ENCODE data around the gene TCF15.

Gene TCF15

DNA sequence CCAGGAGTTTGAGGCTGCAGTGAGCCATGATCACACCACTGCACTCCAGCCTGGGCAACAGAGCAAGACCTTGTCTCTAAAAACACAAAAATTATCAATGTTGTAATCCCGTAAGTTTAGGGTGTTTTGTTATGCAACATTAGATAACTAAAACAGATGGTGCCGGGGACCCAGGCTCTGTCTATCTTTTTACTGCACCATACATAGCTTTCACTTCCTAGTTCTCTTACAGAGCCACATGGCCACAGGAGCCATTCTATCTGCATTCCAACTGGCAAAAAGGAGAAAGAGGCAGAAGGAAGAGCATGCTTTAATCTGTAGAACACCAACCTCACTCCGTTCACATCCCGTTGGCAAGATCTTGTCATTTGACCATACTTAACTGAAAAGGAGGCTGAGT lies 5.4 kb upstream of the TCF15 start:
- DNase-seq (ENCODE audit: low read depth in 1 of 2, low spot score in 1 of 2) = no peak

DNA sequence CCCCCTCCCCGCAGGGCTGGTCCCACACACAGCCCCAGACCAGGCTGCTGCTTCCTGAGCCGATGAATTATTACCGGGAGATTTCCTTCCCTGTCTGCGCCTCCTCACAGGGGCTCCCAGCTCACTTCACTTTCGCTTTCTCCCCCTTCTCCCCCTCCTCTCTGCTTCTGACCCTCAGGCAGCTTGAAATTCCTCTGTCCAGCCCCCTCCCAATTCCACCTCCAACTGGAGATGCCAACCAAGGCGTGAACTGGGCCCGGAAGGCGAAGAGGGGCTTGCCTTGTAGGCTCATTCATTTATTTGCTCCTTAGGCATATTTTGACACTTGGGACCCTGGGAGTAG lies 1.7 kb upstream of the TCF15 start:
- DNase-seq (ENCODE audit: low read depth in 1 of 2, low spot score in 1 of 2) = no peak

DNA sequence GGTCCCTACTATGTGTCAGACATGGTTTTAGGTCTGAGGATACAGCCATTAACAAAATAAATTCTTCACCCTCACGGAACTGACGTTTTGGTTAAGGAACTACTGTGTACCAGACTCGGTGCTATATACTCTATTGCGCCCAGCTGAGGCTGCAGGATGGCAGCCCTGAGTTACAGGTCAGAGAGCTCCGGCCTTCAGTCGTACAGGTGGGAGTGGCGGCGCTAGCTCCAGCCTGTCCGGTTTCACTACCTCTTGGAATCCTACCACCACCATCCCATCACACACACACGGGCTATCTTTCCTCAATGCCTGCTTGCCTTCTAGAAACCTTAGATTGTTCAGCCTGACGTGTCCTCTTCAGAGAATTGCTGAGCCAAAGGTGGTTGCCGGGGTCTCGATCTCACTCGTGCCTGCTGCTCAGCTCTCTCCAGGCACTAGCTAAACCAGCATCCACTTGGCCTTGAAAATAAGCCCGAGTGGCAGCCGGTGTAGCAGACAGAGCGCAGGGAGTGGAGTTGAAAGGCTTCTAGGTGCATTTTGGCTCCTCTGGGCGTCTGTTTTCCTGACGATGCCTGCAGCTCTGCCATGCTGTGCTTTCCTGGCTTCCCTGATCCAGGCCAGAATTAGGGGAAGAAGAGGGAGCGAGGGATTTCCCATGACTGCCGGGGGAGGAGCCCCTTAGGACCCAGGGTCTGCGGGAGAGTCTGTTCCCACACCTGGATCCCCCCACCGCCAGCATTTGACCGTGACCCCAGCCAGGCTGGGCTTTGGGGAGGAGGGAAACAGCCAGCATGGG lies 1.1 kb upstream of the TCF15 start:
- DNase-seq (ENCODE audit: low read depth in 1 of 2, low spot score in 1 of 2) = no peak

DNA sequence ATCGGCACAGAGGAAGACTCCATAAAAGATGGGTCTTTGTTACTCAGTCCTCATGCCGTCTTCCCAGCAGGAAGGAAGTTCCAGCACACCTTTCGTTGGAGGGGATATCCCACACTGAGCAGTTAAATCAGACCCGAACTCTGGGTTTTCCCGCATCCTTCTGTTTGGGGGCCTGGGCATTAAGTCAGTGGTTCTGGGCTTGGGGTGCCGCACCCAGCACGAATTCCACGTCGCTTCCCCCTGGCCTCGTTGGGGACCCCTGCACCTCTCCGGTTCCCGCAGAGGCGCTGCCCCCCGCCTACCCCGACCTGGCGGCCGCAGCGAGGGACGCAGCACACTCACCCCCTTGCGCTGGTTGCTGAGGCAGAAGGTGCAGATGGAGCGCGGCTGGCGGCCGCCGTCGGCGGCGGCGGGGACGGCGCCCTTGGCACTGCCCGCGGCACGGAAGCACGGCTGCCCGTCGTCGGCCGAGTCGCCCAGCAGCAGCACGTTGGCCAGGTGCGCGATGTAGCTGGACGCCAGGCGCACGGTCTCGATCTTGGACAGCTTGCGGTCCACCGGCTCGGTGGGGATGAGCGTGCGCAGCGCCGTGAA lies 641 bp downstream of the TCF15 start:
- DNase-seq (ENCODE audit: low read depth in 1 of 2, low spot score in 1 of 2) = no peak

DNA sequence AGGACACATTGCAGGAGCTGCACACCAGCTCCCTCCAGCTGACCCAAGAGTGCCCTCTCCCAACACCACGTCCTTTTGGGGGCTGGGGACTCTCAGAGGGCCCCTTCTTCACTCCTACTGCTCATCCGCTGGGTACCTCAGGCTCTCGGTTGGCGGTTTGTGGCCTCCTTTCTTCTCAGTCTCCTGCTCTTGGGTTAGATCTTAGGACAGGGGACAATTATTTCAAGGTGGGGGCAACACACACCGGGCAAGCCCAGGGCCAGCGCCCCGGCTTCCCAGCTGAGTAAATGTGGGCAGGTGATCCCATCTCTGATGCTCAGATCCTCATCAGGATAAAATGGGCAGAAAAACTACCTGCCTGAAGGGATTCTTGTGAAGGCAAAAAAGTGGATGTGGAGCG lies 1.1 kb downstream of the TCF15 start:
- DNase-seq (ENCODE audit: low read depth in 1 of 2, low spot score in 1 of 2) = no peak

DNA sequence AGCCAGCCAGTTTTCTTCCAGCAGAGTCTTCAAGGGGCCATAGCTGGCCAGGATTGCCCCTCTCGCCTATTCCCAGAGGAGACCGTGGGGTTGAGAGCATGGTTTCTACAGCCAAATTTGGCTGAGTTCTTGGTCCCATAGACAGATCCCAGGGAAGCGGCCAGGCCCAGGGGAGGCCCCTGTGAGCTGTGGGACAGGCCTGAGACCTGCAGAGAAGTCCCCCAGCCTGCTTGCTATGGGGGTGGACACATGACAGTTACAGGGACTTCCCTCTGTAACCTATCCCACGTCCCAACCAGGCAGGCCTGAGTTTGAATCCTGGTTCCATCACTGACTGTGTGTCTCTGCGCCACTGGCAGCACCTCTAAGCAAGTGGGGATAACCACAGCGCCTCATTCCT lies 2.6 kb downstream of the TCF15 start:
- no peak for DNase-seq (ENCODE audit: low read depth in 1 of 2, low spot score in 1 of 2)

DNA sequence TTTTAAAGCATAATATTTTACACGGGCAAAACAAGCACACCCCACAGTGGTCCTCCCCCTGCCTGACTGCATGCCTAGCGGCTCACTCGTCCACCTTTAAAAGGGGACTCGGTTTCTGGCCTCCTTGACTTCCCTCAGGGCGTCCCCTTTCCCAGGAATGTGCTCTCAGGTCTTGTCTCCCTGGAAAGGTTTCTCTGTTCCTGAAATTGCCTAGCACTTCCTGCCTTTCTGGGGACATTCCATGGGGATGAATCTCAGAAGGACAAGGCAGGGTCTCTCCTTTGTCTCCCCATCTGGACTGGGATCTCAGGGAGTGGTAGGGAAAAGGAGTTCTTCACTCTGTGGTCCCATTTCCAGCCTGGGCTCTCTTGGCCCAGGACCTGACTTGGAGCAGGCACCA lies 4.9 kb downstream of the TCF15 start:
- DNase-seq (ENCODE audit: low read depth in 1 of 2, low spot score in 1 of 2) = no peak

DNA sequence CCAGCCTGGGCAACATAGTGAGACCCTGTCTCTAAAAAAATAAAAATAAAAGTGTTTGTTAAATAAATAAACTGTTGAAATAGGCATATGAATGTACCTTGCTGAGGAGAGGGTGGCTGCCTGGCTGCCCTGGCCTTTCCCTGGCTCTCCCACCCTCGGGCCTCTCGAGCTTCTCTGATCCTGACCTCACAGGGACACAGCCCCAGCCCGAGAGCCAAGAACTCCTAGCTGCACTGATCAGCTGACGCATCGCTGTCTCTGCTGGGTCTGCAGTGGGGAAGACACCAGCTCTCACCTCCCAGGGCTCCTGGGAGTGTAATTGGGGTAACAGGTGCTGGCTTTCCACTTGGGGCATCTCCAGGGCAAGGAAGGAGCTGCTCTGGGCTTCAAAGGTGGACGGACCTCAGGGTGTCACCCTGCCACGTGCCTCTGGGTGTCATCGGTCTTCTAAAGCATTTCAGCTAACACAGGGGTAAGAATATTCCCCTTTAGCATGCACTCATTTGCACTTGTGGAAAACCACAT lies 6.9 kb downstream of the TCF15 start:
- no peak for DNase-seq (ENCODE audit: low read depth in 1 of 2, low spot score in 1 of 2)

DNA sequence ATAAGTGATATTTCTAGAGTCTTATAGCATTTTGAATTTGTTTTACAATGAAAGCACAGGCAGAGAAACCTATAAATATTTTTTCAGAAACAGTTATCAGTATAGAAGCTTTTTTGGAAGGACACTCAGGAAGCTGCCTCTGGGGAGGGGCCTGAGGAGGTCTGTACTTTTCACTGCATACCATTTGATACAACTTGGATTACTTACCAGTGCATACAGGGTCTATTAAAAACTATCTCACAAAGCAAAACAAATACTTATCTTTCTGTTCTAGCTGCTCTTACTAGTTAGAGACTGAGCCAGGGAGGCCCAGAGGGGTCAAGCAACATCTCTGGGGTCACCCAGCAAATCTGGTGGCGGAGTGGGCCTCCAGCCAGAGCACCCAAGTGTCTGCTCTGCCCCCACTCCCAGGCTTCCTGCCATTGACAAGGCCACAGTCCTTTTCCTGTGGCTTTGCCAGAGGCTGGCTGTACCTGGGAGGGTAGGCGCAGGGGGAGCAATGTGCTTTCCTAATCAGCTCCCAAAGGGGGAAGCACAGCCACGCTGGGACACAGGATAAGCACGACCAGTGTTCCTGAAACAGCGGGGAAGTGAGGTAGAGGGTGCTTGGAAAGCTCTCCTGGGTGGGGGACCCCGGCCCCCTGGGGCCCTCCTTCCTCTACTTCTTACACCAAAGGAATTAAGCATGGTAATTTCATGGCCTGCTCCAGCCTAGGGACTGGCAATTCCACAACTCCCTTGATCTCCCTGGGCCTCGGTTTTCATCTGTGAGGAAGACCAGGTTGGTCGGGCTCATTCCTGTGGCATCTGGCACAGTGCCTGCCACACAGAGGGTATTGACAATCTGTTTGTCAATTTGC lies 7.8 kb downstream of the TCF15 start:
- DNase-seq (ENCODE audit: low read depth in 1 of 2, low spot score in 1 of 2) = no peak

DNA sequence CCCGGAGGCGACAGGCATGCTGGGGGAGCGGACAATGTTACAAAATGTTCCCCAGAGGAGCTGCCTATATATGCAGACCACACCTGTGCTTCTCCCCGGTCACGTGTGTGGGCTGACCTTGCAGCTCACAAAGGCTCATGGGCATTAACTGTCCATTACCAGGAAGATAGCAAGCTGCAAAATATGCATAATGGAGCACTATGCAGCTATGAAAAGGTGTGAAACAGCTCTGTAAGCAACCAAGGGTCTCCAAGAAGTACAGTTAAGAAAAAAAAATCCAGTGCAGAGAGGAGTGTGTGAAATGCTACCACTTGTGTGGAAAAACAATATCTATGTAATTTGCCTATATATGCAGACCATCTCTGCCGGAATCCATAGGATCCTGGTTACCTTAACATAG lies 9.4 kb downstream of the TCF15 start:
- no peak for DNase-seq (ENCODE audit: low read depth in 1 of 2, low spot score in 1 of 2)

DNA sequence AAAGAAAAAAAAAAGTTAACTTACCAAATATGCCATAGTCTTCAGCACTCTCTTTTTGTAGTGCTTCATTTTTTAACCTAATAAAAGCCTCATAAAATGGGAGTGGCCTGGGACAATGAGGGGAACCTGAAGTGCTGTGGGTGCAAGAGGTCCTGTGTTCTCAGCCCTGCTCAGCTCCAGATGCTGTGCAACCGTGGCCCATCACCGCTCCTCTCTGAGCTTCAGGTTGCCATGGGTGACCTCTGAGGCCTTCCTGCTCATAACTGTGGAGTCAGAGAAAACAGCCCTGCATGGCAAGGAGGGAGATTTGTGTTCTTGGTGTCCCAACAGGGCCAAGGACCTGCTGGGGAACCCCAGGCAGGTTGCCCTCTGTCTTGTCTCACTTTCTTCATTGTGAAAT lies 10.0 kb downstream of the TCF15 start:
- DNase-seq (ENCODE audit: low read depth in 1 of 2, low spot score in 1 of 2) = no peak

DNA sequence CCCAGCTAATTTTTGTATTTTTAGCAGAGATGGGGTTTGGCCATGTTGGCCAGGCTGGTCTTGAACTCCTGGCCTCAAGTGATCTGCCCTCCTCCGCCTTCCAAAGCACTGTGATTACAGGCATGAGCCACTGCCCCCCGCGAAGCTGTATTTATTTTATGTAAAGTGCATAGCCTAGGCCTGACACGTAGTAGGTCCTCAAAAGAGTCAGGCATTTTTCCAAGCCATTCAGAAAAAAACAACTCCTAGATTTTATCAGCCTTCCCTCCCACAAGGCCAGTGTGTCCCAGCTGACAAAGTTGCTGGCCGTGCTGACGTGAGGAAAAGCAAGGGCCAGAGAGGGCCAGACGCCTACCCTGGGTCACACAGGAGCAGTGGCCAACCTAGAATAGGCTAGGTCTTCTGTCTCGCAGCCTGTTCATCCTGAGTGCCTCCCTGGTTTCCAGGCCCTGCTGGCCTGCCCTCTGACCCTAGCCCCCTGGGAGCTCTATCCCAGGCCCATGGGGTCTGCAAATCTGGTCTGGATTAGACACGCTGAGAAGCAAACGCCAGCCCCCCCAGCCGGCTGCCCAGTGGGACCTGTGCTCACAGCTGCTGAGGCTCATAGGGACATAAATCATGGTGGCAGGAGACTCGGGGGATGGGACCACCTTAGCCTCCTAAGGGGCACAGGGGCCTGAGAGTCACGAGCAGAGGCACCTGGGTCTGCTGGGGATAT lies 11.8 kb downstream of the TCF15 start:
- DNase-seq (ENCODE audit: low read depth in 1 of 2, low spot score in 1 of 2) = no peak

DNA sequence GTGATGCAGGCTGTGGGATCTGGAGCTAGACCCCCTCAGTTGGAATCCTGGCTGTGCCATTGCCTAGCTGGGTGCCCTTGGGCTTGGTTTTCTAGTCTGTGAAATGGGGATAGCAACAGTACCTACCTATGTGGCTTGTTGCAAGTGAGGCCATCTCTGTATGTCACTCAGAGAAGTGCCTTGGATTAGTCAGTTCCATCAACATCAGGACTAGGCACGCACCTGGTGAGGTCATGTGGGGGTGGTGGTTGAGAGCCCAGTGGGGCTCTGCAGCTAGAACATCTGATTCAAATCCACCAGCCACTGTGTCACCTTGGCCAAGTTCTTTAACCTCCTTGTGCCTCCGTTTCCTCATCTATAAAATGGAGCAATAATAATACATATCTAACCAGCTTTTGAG lies 12.5 kb downstream of the TCF15 start:
- DNase-seq (ENCODE audit: low read depth in 1 of 2, low spot score in 1 of 2) = no peak

DNA sequence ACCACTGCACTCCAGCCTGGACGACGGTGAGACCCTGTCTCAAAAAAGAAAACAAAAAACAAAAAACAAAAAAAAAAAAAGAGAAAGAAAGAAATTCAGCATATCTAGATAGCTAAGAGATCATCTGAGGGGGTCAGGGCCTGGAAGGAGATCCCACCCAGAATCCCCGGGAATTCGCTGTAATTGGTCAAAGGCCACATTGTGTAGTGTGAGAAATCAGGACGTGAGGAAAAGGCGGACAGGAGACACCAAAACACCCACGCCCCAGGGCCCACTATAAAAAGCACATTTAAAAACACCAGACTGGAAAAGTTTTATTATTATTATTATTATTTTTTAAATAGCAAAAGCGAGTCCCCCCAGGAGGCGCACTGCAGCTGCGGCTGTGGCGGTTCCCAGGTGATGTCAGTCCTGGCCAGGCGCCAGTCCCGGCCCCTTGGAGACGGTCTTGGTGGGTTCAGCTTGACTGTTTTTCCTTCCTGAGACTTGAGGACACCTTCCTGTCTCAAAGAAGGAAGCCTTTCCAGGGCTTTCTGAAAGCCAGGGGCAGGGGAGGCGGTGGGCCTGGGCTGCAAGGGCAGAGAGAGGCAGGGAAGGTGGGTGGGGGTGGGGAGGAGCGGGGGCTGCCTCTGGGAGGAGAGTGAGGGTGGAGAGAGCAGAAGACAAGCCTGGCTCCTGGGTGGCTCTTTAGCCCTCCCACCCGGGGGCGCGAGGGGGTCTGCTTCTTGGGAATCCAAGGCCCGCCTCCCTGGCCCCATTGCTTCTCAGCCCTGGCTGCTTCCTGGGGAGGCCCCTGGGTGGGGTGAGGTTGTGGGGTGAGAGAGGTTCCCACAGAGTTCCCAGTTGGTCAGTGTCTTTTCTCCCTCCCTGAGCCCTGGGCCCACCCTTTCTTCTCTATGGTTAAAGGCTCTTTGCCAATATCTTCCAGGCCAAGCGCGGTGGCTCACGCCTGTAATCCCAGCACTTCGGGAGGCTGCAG lies 14.5 kb downstream of the TCF15 start:
- DNase-seq (ENCODE audit: low read depth in 1 of 2, low spot score in 1 of 2) = no peak

DNA sequence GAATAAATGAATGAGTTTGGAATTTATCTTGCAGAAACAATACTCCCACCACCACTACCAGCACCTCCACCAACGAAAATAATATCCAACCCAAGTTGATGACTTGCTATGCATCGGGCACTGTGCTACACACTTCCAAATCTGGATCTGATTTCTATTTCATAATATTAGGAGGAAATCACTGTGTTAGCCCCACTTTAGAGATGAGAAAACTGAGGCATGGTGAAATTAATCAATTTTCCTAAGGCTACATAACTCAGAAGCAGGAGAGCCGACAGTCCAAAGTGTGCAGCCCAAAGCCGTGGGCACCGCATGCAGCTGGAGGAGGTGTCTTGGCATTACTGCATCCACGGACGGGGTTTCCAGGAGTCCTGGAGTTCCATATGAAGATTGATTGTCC lies 17.6 kb downstream of the TCF15 start:
- no peak for DNase-seq (ENCODE audit: low read depth in 1 of 2, low spot score in 1 of 2)

DNA sequence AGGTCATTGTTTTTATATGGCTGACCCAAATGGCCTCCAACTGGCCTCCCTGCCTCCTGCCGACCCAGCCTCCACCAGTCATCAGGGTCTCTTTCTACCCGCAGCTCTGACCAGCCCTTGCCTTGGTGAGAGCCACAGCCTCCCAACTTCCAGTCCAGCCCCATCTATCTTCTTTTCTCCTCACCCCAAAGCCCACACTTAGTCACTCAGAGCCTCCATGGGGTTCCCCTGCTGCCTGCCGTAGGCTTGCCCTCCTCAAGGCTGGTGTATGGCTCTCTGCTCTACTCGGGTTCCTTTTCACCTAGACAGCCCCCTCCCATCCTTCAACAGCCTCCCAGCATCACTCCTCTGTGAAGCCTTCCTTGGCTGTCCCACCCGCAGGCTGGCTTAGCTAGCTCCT lies 18.2 kb downstream of the TCF15 start:
- DNase-seq (ENCODE audit: low read depth in 1 of 2, low spot score in 1 of 2) = no peak

DNA sequence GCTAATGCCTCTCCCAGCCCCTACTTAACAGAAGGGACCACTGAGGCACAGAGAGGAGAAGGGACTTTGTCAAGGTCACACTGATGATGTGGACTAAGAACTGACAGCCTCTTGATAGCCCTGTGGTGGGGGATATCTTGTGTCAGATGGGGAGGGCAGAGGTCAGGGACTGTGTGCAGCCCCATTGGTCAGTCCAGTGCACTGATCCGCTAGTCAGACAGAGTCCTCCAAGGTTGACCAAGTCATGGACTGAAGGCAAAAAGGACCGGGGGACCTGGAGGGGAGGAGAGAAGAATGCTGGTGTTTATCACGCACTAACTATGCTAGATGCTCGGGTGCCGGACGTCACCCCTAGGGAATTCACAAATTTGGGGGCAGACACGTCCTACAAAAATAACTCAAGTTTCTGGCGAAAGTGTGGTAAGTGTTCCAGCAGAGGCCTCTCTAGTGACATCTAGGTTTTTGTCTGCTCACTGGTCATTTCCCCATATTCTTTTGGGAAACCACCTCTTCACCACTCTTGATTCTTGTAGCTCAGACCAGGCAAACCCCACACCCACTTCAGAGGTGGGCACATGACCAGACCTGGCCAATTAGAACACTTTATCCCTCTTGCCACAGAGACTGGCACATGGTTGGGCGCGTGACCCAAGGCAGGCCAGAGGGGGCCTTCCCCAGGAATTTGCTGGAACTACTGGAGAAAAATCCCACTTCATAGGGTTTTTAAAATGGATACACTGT lies 21.0 kb downstream of the TCF15 start:
- DNase-seq (ENCODE audit: low read depth in 1 of 2, low spot score in 1 of 2) = no peak

DNA sequence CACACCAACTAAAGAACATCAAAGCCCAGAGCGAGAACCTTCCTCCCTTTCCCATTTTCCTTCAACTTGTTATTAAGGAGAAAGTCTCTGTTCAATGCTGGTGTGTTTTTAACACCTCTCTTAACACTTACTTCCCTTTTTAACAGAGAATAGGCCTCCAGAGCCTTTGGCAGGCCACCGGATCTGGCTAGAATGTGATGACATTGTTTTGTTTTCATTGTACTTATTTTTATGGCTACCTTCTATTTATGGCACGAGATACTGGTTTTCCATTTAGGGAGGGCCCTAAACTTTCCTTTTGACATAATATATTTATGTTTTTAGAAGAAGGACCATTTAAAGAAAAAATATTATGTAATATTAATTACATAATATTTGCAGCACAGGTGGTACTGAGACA lies 21.6 kb downstream of the TCF15 start:
- DNase-seq (ENCODE audit: low read depth in 1 of 2, low spot score in 1 of 2) = no peak

DNA sequence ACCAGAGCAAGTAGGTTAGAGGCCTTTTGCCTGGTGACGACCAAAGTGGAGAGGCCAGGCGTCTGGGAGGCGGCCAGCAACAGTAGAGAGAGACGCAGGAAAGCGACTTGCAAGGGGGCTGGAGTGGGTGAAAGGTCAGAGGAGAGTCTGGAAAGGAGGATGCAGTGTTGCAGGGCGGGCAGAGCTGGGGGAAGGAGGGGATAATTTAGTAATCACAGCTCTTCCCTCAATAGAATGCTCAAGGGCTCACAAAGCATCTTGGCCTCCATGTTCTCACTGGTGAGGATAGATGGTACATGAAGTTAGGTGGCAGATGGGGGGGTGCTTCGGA lies 25.2 kb downstream of the TCF15 start:
- DNase-seq (ENCODE audit: low read depth in 1 of 2, low spot score in 1 of 2) = no peak

All from activated CD4-positive, alpha-beta T cell treated with anti-CD3 and anti-CD28 coated beads, Interleukin-2, amount 50 U/mL, for 24 hours (primary cell).